Body of pancreas (tissue), 4 donors: ENCODE results near the gene ALG6.

Experiments used
- CTCF ChIP-seq, 7 experiments: fragments of 450-650 bp in 4 of 7; fragments of 200-600 bp in 3 of 7; sonication (generic) in 3 of 7; IDR thresholded peaks; one replicate each; pipeline ENCODE4 v1.5.1; 2016 to 2019; ENCODE audit warnings: antibody characterized with exemption in 7 of 7
- POLR2A ChIP-seq, 3 donors: fragments of 450-650 bp; IDR thresholded peaks; one replicate each; pipeline ENCODE4 v1.6.1; 2016; ENCODE audit warnings: antibody characterized with exemption in 3 of 3, mild to moderate bottlenecking in 2 of 3

GRCh38 chr1:63428815-63429214 is 61.4 kb downstream of the ALG6 start:
- TF ChIP-seq CTCF (IDR thresholded peaks at IDR 0.05) (no peak), POLR2A (IDR thresholded peaks at IDR 0.05) (no peak)
